Inflammatory macrophage treated with lipopolysaccharide for 4 hours (primary cell): ENCODE results near the gene MBNL3.

ENCODE experiments used
- DNase-seq: peaks from one replicate; pipeline ENCODE4 v3.0.0-alpha.2; 2020

The MBNL3 gene, protein sequence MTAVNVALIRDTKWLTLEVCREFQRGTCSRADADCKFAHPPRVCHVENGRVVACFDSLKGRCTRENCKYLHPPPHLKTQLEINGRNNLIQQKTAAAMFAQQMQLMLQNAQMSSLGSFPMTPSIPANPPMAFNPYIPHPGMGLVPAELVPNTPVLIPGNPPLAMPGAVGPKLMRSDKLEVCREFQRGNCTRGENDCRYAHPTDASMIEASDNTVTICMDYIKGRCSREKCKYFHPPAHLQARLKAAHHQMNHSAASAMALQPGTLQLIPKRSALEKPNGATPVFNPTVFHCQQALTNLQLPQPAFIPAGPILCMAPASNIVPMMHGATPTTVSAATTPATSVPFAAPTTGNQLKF

DNA sequence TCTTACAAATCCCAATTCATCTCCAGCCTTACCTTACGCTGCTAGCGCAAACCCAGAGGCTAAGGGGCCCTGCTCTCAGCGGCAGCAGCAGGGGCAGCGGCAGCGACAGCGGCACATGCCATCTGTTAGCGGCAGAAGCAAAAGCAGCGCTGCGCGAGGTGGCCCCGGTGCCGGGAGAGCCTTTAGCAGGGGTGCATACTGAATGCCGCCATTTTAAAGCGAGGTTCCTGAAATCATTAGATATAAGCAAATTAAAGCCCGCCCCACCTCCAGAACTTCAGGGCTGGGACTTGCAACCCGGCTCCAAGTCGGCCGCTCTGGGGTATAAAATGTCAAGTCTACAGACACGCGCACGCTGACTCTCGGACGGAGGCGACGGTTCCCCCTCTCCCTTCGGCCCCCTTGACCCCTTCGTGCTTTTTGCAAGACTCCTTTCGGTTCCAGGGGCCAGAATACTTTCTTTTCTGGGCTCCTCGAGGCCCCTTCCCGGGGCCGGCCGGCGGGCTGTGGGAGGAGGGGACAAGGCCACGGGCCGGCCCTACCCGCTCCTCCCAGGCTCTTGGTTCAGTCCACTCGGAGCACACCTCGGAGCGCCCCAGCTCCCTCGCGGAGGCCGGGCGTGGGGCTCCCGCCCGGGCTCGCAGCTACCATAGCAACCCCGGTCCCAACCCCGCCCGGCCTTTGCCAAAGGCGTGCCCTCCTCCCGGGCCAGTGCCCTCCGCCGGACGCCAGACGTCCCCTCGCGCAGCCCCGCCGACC lies at the start of gene MBNL3:
MBNL3 (minus strand) TSS at position 220 of the 759 bp plus-strand sequence. CDS start 49,427 bp downstream, outside the sequence.
- peak; percentile 53 for DNase-seq

DNA sequence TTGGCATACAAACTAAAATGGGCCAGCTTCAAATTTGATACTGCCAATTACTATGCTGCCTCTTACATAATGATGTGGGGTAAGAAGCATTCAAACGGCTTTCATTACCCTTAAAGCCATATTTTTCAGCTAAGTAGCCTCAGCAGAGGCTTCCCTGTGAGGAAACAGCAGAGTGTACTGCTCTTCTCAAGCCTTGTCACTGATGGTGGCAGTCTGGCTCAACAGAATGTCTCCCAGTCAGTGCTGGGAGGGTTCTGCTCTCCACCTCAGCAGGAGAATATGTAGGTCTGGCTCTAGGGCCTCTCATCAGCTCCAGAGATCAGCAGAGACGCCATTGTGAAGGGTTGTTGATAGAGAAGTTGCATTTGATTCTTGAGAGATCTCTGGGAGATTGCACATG lies 44.6 kb upstream of the MBNL3 start:
- DNase-seq = no peak

DNA sequence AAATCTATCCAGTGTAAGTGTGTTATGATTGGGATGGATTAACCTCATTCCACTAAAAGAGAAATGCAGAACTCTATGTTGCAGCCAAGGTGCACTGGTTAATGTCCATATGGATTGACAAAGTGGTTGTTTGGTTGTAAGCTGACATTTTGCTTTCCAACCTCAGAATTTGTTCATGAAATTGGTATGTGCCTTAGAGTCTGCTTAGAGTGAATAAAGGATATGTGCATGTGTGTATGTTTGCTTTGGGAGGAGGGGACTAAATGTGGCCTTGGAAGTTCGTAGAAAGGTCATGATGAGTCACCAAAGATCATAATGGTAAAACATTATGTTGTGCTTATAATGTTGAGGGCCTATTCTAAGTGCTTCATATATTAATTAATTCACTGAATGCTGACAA lies 44.1 kb upstream of the MBNL3 start:
- no peak for DNase-seq

DNA sequence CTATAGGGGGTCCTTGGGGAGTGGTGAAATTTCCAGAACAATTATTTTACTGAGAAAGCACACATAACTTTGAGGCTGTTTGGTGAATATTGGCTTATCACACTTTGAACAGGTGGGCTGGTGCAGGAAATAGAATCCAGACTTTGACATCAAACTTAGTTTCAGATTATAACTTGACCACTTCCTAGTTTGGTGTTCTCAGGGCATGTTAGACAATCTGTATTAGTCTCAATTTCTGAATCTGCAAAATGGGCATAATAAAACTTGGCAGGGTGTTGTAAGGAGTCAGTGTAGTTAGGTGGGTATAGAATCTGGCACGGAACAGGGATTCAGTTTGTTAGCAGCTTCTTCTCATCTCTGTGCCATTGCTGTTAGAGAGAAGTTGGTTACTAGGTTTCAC lies 43.3 kb upstream of the MBNL3 start:
- DNase-seq = no peak

DNA sequence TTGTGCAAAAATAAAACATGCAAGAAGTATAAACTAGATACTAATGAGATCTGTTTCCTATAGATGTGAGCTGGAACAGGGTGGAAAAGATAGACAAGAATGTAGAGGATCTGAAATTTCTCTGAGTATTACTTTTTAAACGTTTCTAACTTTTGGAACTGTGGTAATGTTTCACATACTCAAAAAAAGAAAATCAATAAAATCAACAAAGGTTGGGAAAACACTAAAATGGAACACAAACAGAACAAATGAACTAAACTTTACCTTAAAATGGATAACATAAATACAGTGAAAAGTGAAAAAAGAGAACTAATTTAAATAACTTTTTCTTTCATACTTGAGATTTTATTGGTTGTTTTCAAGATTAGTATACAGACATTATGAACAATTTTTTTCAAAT lies 32.0 kb upstream of the MBNL3 start:
- no peak for DNase-seq

DNA sequence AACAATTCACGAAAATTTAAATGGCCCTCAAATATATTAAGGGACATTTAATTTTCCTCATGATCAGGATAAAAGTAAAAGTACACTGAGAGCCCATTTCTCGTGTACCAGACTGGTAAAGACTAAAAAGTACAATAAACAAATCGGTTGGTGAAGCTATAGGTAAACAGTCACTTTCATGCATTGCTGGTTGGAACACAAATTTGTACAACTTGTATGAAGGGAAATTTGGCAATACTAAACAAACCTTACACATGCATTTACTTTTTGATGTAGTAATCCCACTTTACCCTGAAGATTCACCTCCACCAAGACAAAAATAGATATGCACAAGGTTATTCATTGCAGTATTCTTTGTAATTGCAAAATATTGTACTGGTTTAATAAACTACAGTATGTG lies 31.4 kb upstream of the MBNL3 start:
- no peak for DNase-seq

DNA sequence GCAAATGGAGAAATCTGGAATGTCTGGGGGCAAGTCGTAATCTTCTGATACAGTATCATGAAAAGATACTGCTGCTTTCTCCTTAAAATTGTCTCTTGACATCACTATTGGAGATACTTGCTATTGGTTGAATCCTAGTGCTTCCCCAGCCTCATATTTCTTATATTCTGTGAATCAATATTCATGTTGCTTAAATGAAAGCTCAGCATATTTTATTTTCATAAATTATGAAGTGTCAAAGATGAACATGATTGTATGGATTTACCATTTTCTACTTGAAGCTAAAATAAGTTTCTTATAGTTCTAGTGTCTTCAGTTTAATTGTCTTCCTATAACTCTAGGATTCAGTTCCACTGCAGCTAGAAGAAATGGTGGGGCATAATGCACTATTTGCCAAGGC lies 29.6 kb upstream of the MBNL3 start:
- DNase-seq = no peak

DNA sequence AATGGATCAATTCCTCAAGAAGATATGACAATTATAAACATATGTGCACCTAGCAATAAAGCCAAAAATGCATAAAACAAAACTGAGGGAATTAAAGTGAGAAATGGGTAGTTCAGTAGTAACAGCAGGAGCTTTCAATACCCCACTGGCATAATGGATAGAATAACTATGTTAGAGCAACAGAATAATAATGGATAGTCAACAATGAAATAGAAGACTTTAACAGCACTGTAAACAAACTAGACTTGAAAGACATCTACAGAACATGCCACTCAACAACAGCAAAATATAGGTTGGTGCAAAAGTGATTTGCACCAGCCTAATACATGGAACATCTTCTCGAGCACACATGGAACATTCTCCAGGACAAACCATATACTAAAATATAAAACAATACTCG lies 20.0 kb upstream of the MBNL3 start:
- no peak for DNase-seq

DNA sequence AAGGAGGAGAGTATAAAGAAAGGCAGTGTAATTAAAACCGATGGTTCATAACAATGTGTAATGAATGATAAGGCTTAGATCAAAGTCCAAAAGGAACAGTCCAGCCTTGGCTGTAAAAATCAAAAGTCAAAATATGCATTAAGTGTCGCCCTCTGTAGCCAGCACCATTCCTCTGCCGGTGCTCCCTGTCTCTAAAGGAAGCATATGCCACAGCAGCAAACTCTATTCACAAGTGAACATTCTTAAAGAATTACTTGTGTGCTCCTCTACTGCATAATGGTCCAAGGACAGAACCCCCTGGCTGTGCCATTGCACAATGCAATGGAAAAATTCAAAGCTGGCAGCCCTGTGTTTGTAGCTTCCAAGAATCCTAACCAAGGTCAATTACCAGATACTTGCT lies 16.3 kb upstream of the MBNL3 start:
- DNase-seq = no peak

DNA sequence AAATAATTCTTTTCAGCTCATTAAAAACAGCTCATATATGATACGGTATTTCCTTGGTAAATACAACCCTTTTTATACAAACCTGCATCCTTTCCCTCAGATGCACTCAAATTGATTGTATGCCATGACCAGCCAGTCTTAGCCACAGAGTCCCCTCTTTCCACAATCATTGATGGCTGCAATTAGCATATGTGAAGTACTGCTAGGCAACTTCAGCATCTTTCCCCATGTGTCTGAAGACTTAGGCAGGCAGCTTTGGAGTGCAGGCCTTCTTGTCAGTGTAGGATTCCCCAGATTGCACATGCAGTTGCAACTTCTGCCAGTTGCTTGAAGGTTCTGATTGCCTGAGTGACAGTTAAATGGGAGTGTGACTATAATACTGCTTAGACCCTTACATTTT lies 15.6 kb upstream of the MBNL3 start:
- no peak for DNase-seq

DNA sequence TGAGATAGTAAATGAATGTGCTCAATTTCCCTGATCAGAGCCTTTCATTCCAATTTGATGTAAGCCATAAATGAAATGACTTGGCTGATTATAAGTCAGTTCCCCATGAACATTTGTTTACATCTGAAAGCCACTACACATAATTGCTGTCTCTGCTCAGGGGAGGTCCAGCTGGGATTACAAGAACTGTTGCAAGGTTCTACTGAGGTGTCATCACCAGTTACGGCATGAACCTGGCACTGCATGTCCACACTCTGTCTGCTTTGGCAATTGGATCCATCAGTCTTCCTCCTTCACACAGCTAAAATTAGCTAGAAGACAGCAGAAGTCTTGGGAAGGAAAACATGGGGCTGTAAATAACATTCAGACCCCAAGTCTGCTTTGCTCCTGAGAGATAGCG lies 12.8 kb upstream of the MBNL3 start:
- DNase-seq = no peak

DNA sequence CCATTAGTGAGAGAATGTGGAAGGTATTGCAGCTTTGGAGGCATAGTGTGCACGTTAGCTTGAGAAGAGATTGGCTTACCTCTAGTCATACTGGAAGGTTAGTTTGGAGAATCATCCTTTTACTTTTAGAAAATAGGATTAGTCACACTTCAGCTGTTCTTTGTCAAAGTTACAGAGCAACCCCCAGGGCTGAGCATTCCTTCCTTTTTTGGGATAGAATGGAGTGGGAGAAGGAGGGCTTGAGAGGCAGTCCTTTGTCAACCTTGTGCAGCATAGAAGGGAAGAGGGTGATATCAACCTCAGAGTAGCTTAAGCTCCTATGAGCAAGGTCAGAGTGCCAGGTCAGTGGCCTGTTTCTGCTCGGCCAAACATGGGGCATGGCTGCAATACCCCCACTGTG lies 8.6 kb upstream of the MBNL3 start:
- no peak for DNase-seq

DNA sequence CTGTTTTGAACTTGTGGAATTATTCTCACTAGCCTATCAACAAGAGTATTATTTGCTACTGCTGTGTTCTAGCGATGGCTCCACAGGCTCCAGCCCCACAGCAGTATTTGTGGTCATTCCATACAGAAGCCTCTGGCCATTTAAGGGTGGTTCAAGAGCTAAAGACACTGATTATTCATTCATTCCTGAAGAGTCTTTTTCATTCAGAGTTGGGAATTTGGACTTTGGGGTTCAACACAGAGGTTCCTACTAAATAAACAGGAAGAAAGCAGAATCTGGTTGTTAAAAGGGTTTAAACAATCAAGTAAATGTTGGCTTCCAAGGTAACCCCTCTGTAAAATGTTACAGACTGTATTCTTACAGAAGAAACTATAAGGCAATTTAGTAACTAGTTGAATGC lies 4.3 kb upstream of the MBNL3 start:
- DNase-seq = no peak

DNA sequence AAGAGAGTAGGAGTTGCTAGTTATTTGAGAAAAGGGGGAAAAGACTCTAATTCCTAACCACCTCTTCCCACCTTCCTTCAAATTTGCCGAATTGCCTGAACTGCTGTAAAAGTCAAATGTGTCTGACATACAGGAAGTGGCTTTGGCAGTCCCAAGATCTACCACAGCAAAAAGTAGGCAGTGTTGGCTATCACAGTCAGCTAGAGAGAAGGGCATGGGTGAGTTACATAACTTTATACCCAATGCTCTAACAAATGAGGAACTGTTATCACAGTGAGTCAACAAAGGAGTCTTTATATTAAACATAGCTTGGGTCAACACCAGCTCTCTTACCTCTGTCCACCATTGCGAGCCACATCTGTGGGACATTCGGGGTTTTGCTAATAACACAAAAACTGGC lies 2.4 kb upstream of the MBNL3 start:
- peak; percentile 82 for DNase-seq

DNA sequence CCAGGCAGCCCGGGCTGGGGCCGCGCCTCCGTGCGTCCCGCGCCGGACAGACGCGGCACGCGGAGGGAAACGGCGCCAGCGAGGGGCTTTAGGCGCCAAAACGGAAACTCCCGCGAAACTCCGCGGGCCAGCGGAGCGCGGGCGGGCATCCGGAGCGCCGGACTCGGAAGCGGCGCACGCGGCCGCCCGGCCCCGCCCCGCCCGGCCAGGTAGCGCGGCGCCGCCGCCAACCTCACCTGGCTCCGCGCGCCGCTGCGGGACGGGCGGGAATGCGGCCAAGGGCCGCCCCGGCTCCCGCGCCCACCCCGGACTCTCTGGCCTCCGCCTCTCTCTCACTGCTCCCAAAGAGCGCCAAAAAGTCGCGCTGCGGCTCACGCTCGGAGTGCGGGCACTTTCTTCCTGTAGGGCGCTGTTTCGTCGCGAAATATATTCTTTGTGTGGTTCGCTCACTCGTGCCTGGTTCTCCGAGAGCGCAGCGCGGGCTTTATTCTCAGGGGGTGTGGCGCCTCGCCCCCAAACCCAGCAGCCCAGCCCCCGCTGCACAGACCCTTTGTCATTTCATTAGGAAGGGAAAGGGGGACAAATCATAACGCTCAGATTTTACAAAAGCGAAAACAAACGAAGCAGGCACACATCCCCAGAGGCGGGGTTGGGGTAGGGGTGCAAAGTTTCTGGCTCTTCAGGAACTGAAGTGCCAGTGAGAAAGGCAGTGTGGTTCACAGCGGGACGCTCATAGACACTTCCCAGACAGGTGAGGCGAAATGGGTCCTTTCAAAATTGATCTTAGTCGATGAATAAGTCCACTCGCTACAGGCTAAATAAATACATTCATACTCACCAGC lies 961 bp upstream of the MBNL3 start:
- peak; percentile 25 for DNase-seq

DNA sequence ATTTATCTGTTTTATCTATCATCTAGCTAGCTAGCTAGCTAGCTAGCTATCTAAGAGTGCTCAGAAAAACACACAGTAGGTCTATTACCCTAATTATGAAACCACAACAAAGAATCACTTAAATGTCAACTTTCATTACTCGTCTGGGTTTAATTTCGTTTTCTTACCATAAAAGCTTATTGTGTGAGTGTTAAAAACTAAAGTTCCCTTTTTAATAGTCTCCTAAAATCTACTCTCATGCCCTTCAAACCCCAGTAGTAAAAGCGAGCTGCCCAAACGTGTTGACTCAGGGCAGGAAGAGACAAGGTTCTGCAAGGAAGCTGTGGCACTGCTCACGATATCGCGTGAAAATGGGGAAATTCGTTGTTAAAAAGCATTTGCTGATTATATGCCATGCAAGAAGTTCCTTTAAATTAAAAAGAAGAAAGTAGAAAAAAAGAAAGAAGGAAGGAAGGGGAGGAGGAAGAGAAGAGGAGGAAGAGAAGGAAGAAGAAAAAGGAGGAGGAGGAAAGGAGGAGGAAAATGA lies 595 bp downstream of the MBNL3 start:
- DNase-seq = peak; percentile 75

DNA sequence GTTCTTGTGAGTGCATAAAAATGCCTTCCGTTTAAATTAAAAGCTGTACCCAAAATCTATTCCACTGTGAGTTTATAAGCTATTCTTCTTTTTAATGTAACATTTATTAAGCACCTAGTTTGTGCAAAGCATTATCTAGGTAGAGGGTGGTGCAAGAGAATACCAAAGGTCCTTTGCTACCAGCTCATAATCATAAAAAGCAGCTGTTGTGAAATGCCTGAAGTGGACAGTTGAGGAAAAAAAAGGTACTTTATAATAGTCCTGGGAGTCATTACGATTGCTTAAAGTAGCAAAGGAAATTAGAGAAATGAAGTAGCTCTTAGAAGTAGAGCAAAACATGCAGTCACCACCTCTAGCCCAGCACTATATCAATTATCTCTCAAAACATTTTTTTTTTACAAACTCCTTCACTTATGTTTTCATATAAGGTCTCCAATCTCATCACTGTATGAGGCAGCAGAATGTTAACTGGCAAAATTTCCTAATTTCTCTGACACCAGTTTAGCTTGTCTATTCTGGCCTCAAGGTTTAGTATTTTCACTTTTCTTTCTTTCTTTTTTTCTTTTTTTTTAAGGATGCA lies 2.1 kb downstream of the MBNL3 start:
- DNase-seq = no peak

DNA sequence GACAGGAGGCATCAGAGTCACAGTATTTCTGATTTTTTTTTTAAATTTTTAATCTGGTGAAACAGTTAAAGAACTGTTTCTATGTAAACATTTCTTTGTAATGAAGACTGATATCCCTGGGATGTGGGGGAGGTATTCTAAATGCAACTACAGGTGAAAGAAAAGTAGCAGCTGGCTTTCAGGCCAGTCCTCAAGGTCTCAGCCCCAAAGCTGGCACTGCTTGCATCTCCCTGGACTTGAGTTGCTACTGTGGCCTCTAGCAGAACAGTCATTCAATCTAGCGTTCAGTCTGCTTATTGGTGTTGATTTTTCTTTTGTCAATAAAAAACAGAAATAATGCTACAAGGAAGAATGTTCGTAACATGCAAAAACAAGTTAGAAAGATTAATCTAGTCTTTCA lies 4.9 kb downstream of the MBNL3 start:
- no peak for DNase-seq

DNA sequence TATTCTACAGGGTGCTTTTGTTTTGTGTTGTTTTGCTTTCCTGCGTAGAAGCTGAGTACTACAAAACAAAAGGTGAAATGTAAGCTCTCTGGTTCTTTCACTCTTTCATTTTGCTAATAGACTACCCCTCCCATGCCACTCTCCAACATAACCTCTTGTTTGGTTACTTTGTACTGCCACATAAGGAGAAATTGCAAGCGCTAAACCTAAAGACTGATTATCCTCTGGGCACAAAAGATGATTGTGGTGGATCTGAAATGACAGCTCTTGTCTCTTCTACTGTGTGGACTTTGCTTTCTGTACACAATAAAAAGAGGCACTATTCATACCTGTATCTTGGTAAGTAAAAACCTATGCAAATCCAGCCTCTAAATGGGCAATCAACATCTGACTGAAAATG lies 5.3 kb downstream of the MBNL3 start:
- DNase-seq = no peak

DNA sequence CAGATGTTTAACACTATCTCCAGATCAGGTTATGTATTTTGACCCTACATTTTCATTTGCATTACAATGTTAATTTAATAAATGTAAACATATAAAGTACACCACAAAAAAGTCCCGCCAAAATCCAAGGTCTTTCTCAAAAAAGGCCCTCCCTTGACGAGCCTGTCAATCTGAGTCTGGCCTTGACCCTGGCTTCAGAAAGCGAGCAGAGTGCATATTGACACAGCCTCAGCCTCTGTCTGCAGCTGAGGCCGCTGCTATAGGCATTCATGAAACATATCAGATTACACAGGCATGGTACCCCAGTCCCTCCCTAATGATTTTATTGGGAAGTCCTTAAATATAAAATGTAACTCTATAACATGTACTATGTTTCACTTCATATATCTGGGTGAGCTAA lies 6.2 kb downstream of the MBNL3 start:
- no peak for DNase-seq

DNA sequence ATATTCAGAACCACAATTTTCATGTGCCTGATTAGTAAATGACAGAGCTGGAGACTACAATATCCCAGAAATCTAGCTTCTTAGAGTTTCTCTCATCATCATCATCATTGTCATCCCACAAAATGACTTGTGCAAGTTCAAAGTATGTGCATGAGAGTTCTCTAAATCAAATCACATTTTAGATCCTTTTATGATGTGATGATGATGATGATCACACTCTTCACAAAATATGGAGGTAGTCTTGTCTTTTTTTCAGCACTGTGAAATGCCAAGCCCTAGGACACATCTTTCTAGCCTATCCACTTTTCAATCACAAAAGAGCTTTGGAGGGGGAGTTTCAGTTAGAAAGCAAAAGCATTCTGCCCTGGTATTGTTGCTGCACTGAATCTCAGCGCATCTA lies 7.4 kb downstream of the MBNL3 start:
- no peak for DNase-seq

DNA sequence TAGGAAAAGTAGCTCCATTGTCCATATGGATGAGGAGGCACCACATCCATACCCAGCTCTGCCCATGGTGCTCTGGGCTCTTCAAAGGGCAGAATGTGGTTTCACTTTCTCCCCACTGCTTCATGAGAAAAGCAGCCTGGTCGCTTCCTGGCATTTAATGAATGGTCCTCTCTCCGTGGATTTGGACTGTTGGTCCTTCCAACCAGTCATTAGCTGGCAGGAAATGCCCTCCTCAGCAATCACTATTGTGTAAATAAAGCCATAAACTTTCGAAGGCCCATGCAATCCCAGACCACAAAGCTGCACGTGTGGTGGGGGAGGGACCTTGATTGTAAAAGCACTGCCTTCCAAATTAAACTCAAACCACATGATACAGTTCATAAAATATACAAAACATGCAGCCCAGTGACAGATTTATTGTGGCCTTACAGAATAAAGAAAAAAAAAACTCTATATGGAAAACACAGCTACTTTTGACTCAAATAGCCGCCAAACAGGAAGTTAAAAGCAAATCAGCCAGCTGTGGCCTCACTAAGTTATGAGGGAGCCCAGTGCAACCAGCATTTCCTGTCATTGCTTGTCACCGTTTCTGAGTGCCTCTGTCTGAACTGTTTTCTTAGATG lies 8.1 kb downstream of the MBNL3 start:
- DNase-seq = peak; percentile 69
